ENCODE data around the gene RAPGEF4. TPM values are rescaled to one million over a fixed set of nuclear protein-coding genes. Genes with fewer than 3 reads are reported as not detected.

The RAPGEF4 gene
- total RNA-seq, 1 donor: 0.36 TPM

- no peaks in the 10 kb centered on the region for H4K20me1 ChIP-seq (ENCODE audit: insufficient read depth, low read length)
- H3K9me3 ChIP-seq (ENCODE audit: low read depth, low read length): no peaks in the 10 kb centered on the region
- no peak overlapping the region for H2AFZ ChIP-seq (ENCODE audit: low read length)
- H3K4me2 ChIP-seq (ENCODE audit: insufficient read depth, low read length): no peak overlapping the region
- no peak for DNase-seq (ENCODE audit: insufficient read length, low spot score, missing footprints)
- no peak for TF ChIP-seq CTCF (IDR thresholded peaks at IDR 0.05; ENCODE audit: extremely low read depth, low read depth, low read length)
- no peak overlapping the region for H3K4me3 ChIP-seq (ENCODE audit: insufficient read depth, low read length)
- H3K4me1 ChIP-seq (ENCODE audit: insufficient read depth, low read length): peaks cover 4% of the 10 kb centered on the region
- H3K79me2 ChIP-seq (ENCODE audit: insufficient read depth, low read length): no peaks in the 10 kb centered on the region
- H3K27ac ChIP-seq (ENCODE audit: low read depth, low read length): no peak overlapping the region
- H3K27me3 ChIP-seq (ENCODE audit: insufficient read depth, low read length): no peaks in the 10 kb centered on the region
- H3K36me3 ChIP-seq (ENCODE audit: insufficient read depth, low read length): no peaks in the 10 kb centered on the region
Observed at GRCh38 chr2:173064151-173064805, 328.6 kb downstream of the RAPGEF4 start.

GRCh38 chr2:173066887-173067676 is 331.4 kb downstream of the RAPGEF4 start:
- DNase-seq (ENCODE audit: insufficient read length, low spot score, missing footprints): no peak
- Histone ChIP-seq H3K9me3 (ENCODE audit: low read depth, low read length) (no peaks in the 10 kb centered on the region), H3K79me2 (ENCODE audit: insufficient read depth, low read length) (no peaks in the 10 kb centered on the region), H3K4me3 (ENCODE audit: insufficient read depth, low read length) (no peak overlapping the region), H3K4me2 (ENCODE audit: insufficient read depth, low read length) (no peak overlapping the region), H4K20me1 (ENCODE audit: insufficient read depth, low read length) (no peaks in the 10 kb centered on the region), H2AFZ (ENCODE audit: low read length) (no peak overlapping the region), H3K27ac (ENCODE audit: low read depth, low read length) (no peak overlapping the region), H3K36me3 (ENCODE audit: insufficient read depth, low read length) (no peaks in the 10 kb centered on the region), H3K4me1 (ENCODE audit: insufficient read depth, low read length) (no peaks in the 10 kb centered on the region), H3K27me3 (ENCODE audit: insufficient read depth, low read length) (no peaks in the 10 kb centered on the region)
- TF ChIP-seq CTCF (IDR thresholded peaks at IDR 0.05; ENCODE audit: extremely low read depth, low read depth, low read length): no peak

- Histone ChIP-seq H2AFZ (ENCODE audit: low read length) (peak overlapping the region; percentile 74), H3K79me2 (ENCODE audit: insufficient read depth, low read length) (peaks cover 45% of the 10 kb centered on the region), H3K4me3 (ENCODE audit: insufficient read depth, low read length) (peak overlapping the region; percentile 85), H3K4me1 (ENCODE audit: insufficient read depth, low read length) (peaks cover 41% of the 10 kb centered on the region), H3K4me2 (ENCODE audit: insufficient read depth, low read length) (peak overlapping the region; percentile 89), H3K27me3 (ENCODE audit: insufficient read depth, low read length) (no peaks in the 10 kb centered on the region), H4K20me1 (ENCODE audit: insufficient read depth, low read length) (no peaks in the 10 kb centered on the region), H3K36me3 (ENCODE audit: insufficient read depth, low read length) (no peaks in the 10 kb centered on the region), H3K27ac (ENCODE audit: low read depth, low read length) (peak overlapping the region; percentile 96), H3K9me3 (ENCODE audit: low read depth, low read length) (no peaks in the 10 kb centered on the region)
- no peak for TF ChIP-seq CTCF (IDR thresholded peaks at IDR 0.05; ENCODE audit: extremely low read depth, low read depth, low read length)
- no peak for DNase-seq (ENCODE audit: insufficient read length, low spot score, missing footprints)
Observed at GRCh38 chr2:173075056-173075780, 339.6 kb downstream of the RAPGEF4 start.
